NK-92 (cell line): ENCODE results near the gene DNAH14.

Source experiments
- DNase-seq: peaks from one replicate; lab custom pipeline; 2025; ENCODE audit not compliant: unreplicated experiment; lab: John Stamatoyannopoulos, UW

Gene DNAH14

DNA sequence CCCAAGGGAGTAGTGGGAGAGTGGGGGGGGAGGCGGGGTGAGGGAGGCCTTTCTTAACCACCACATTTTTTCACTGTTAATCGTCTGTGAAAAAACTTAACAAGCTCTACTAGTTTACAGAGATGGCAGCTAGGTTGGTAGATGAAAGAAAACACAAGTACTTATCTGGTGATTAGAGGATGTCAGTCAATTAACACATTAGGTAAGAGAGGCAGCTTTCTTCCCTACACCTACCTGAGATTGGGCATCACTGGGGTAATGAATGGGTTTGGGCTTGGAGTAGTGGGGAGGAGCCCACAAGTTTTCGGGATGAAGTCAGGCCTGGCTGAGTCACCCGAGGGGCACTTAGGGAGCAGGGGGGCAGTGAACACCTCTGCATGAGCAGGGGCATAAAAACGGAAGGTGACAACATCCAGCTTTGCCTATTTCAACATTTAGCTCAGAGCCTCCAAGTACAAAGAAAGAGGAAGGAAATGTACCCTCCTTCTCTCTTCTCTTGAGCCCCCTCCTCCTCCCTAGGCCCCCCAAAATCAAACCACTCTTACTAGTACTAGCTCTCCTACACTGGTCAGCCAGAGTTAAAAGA, 495.8 kb downstream of the DNAH14 start:
- no peak for DNase-seq

GRCh38 chr1:225426395-225427234, 497.1 kb downstream of the DNAH14 start:
- DNase-seq, result no peak

GRCh38 chr1:225427235-225428067, 498.0 kb downstream of the DNAH14 start, which contains the start of gene LBR:
LBR (minus strand) TSS chr1:225428038; CDS start chr1:225424075, 3,963 bp downstream.
- DNase-seq, result no peak

DNA sequence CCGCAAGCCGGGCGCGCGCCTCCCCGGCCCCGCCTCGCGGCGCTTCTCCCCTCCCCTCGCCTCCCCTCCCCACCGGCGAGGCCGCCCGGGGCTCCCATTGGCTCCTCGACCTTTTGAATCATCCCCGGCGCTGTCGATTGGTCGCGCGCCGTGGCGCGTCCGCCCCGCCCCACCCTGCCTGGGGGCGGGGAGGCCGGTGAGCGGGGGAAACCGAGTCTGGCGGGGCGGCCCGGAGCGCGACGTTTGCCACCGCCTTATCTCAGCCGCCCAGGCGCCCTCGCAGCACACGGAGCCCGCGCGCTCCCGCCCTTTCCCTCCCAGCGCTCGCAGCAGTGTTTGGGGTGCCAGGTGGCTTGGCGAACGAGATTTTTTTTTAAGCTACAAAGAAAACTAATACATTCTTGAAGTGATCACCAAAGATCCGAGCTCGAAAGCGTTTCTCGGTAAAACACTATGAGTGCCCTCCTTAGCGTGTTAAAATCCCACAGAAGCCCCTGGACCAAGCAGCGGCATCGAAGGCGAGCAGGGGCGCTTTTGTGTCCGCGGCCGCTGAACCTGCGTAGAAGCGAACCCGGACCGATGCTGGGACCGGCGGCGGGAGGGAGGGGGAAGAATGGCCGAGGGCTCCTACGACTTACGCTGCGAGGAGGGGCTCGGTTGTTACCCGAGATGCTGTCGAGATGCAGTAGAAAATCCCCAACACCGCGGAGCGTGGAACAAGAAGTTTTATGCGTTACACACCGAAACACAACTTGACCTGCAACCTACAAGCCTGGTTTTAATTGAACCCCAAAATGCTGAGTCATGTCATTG, 498.8 kb downstream of the DNAH14 start:
- DNase-seq, result no peak

DNA sequence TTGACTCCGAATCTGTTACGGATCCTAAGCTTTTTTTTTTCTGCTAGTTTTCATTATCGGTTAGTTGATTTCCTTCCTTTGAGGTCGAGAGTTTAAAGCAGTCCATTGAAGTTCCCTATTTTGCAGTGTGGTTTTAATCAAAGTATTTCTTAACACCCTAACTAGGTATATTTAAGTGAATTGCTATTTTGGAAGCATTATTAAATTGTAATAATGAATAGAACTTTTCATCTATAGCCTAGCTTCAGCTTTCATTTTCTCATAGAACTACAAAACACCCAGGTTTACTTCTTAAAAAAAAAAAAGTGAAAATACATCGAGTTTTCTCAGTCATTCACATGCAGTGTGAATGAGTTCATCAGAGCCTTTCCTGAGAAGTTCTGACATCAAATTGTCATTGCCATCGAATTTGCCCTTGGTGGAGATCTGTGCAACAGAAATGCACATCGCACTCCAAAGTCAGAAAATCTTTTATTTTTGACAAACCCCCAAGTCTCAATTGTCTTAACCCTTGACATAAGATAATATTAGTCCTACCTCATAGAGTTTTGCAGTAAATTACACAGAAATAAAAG, 499.5 kb downstream of the DNAH14 start:
- DNase-seq, result no peak

GRCh38 chr1:225430301-225430700, 500.8 kb downstream of the DNAH14 start:
- DNase-seq, result no peak

DNA sequence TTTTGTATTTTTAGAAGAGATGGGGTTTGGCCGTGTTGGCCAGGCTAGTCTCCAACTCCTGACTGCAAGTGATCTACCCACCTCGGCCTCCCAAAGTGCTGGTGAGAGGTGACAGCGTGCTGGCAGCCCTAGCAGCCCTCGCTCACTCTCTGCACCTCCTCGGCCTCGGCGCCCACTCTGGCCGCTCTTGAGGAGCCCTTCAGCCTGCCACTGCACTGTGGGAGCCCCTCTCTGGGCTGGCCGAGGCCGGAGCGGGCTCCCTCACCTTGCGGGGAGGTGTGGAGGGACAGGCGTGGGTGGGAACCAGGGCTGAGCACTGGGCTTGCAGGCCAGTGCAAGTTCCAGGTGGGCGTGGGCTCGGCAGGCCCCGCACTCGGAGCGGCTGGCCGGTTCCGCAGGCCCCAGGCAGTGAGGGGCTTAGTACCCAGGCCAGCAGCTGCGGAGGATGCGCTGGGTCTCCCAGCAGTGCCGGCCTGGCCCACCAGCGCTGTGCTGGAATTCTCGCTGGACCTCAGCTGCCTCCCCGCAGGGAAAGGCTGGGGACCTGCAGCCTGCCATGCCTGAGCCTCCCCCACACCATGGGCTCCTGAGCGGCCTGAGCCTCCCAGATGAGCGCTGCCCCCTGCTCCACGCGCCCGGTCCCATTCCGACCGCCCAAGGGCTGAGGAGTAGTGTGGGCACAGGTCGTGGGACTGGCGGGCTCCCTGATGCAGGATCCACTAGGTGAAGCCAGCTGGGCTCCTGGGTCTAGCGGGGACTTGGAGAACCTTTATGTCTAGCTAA, 501.8 kb downstream of the DNAH14 start:
- no peak for DNase-seq

DNA sequence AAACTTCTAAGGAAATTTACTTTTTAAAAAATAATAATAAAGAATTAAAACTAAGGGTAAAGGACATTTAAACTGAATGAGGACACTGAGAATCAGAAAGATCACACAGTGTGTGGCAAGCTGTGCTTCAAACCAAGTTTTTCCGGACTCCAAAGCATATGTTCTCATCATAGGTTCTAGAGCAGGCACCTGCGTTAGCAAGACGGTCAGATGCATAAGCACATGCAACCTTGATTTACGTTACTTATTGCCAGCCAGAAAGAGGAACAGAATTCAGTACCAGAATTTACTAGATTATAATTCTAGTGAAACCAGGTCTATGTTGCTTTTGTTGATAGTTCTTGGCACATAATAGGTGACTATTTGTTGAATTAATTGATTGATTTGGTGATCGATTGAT, 504.6 kb downstream of the DNAH14 start:
- no peak for DNase-seq

DNA sequence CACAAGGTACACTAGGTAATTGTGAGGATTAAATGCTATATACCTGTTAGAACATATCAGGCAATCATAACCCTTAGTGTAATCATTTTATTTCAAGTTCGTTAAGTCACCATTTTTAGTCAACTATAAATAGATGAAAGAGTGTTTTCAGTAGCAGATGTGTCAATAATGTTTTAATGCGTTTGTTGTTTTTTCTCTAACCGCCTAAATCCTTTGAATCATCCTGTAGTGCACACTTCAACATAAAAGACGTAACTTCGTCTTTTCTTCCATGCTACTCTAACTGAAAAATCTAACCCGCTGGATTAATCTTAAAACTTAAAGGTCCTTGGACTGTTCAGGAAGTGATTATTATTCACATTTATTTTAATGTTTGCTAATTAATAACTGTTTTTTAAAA, 505.6 kb downstream of the DNAH14 start:
- no peak for DNase-seq

- DNase-seq, result no peak
Observed at GRCh38 chr1:225435487-225435886, 506.0 kb downstream of the DNAH14 start.

GRCh38 chr1:225435957-225436392, 506.5 kb downstream of the DNAH14 start:
- DNase-seq, result no peak

- DNase-seq, result no peak
Observed at GRCh38 chr1:225437710-225438437, 508.4 kb downstream of the DNAH14 start.

DNA sequence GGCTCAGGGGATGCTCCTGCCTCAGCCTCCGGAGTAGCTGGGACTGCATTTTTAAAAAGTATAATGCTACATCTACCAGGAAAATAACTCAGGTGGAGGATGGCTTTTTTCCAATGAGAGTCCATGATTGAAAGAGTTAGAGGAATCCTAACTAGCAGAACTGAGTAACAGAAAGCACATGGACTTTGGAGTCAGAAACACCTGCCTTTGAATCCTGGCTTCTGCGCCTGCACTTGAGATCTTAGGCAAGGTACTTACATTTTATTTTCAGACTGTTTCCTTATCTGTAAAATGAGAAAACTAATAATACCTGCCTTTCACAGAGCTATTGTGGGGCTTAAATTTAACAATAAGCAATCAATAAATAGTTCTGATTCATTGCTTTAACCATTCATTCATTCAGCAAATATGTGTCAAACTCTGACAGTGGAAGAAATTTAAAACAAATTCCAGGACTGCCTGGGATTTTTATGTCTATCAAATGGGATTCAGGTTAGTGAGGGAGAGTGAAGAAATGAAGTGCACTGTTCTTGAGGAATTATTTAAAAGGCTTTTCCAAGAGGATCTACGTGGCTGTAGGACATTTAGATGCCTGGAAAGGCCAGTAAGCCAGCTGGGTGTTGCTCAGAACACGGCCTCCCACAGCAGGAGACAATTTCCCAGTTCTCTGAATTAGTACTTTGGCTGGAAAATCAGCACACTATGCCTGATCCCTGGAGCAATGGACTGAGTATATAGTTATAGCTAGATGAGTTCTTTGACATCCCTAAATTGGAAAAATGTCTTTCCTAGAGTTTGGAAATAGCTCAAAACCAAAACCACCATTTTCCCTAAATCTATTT, 511.1 kb downstream of the DNAH14 start:
- no peak for DNase-seq

DNA sequence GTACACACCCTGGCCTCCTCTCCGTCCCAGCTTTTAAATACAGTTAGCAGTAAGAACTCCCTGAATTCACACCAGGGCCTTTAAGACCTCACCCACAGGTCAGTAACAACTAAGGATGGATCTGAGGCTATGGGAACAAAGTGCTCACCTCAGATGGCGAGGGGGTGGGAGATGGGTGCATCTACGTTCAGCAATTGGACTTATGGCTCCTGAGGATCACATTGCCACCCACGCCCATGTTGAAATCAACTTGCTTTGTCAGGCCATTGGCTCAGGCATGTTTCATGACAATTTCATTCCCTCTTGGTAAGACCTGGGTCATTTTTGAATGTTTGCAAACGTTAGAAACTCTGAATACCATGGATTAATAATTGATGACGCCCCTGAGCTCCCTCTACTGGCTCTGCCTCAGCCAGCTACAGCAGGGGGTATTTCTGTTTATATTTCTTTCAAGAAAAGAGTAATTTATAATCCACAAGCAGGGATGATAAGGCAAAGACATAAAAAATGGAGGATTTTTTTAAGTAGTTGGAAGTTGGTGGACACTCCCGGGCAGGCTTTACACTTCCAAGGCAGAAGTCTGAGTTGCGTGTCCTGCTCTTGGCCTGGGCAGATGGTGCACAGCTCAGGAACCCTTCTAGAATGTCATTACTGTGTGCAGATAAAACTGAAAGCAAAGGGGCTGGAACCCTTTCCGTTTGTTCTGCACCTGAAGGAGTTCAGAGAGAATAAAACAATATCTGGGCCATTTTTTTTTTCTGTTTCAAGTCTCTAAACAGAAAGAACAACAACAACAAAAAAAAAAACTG, 512.0 kb downstream of the DNAH14 start:
- DNase-seq, result no peak

DNA sequence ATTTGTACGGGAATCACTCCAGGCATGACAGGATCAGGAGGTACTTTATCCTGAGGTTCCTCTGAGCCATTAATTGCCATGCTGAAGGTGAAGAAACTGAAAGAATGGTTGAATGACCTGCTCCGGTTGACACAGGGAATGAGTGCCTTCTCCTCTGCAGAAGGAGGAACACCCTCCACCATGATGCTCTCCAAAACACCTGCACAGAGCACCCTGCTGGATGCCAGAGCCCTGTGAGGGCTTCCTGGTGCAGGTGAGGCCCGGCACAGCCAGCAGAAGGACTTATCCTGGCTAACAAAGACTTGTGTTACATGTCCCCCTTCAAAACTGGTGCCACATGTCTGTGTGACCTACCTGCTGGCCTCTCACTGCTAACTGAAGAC, 512.6 kb downstream of the DNAH14 start:
- no peak for DNase-seq

GRCh38 chr1:225445639-225446594, 516.4 kb downstream of the DNAH14 start:
- no peak for DNase-seq
